Measurements from ENCODE around the gene R3HCC1L.
"Not testable (repeated sequence)": the region's sequence is repeated elsewhere in the genome, so short reads cannot be mapped to it uniquely, and the experiment has no call there.

The R3HCC1L gene

DNA sequence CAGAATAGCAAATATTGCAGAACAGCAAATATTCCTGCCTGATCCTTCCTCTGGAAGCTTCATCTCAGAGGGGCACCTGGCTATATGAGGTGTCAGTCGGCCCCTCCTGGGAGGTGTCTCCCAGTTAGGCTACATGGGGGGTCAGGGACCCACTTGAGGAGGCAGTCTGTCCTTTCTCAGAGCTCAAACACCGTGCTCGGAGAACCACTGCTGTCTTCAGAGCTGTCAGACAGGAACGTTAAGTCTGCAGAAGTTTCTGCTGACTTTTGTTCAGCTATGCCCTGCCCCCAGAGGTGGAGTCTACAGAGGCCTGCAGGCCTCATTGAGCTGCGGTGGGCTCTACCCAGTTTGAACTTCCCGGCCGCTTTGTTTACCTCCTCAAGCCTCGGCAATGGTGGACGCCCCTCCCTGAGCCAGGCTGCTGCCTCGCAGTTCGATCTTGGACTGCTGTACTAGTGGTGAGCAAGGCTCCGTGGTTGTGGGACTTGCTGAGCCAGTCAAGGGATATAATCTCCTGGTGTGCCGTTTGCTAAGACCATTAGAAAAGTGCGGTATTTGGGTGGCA, 48.0 kb downstream of the R3HCC1L start:
- DNase-seq, result not testable (repeated sequence)

- DNase-seq, result no peak
Observed at GRCh38 chr10:98186681-98187080, 52.2 kb downstream of the R3HCC1L start.

GRCh38 chr10:98190773-98191172, 56.3 kb downstream of the R3HCC1L start:
- DNase-seq, result not testable (repeated sequence)

- DNase-seq, result no peak
Observed at GRCh38 chr10:98193037-98193436, 58.6 kb downstream of the R3HCC1L start.

GRCh38 chr10:98194633-98195032, 60.2 kb downstream of the R3HCC1L start:
- no peak for DNase-seq

DNA sequence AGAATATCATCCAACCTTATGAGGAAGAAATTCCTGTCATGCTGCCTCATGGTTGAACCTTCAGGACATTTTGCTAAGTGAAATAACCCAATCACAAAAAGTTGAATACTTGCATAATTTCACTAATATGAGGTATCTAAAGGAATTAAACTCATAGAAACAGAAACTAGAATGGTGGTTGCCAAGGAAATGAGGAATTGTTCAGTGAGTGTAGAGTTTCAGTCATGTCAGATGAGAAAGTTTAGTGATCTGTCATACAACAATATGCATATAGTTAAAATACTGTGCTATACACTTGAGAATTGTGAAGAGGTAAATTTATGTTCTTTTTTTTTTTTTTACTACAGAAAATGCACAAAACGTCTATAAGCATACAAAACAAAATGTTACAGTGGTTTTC, 60.7 kb downstream of the R3HCC1L start:
- DNase-seq, result no peak

- DNase-seq, result no peak
Observed at GRCh38 chr10:98196985-98197384, 62.5 kb downstream of the R3HCC1L start.

DNA sequence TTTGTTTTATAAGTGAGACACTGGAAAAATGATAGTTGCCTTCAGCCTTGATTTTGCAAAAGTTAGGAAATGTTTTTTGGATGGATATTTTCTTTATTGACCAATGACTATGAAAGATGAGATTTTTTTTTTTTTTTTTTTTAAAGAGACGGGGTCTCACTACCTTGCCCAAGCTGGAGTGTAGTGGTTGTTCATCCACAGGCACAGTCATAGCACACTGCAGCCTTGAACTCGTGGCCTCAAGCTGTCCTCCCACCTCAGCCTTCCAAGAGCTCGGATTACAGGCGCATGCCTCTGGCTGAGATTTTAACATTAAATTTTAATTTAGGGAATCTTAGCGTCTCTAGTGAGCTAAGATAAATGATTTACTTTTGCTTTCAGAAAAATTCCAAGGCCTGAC, 67.3 kb downstream of the R3HCC1L start:
- no peak for DNase-seq

DNA sequence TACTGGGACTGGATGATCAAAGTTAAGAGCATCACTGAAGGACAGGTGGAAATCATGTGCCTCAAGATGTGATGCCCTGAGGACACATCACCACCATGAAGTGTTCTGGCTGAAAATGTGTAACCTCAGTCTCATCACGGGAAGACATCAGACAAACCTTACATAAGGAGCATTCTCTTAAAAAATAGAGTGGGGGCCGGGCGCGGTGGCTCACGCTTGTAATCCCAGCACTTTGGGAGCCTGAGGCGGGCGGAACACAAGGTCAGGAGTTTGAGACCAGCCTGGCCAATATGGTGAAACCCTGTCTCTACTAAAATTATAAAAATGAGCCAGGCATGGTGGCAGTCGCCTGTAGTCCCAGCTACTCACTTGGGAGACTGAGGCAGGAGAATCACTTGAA, 67.9 kb downstream of the R3HCC1L start:
- no peak for DNase-seq

GRCh38 chr10:98205351-98205750, 70.9 kb downstream of the R3HCC1L start:
- no peak for DNase-seq

- no peak for DNase-seq
Observed at GRCh38 chr10:98208925-98209324, 74.5 kb downstream of the R3HCC1L start.

DNA sequence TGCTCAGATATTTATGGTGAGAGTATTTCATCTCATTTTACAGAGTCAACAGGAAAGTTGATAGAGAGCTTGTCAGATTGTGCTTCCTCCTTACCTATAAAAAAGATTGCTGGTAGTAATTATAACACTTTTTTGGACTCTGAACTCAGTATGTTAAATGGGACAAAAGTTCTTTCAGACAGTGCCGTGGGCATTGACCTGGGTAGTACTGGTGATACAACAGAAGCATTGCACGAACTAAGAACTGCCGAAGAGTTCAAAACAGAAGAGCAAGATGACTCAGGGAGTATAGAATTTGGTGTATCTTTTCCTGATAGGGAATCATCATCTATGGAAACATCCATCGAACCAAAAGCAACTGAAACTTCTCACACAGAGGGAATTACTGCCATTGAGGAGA, 75.0 kb downstream of the R3HCC1L start:
- DNase-seq, result no peak

GRCh38 chr10:98212196-98212595, 77.7 kb downstream of the R3HCC1L start:
- no peak for DNase-seq

DNA sequence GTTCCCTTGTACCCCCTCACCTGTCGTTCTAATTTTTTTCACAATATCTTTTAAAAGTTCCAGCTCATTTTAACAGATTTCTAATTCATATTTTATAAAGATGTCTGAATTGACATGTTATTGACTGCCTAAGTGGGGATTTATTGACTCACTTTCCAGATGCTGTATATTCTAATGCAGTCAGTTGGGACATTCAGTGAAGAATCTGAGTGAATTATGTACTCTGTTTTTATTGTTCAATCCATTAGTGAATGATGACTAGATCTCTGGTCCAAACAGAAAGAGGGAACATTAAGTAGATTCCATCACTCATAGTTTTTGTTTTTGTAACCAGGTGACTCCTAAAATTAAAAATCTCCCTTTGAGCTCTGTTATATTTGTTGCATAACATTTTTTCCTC, 79.3 kb downstream of the R3HCC1L start:
- no peak for DNase-seq

DNA sequence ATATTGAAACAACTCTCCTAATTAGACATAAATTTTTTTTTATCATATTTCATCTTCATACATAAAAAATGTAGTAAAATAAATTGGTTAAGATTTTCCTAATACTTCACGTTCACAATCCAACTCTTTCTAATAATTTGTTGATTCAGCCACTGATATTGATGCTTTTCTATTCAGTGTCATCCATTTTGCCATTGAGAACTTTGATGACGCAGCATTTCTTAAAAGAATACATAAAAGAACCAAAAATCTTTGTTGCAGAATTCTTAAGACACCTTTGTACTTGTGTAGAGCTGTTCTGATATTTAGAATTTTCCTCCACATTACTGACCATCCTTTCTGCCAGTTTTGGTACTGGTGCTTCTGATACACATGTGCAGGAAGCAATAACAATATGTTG, 80.9 kb downstream of the R3HCC1L start:
- no peak for DNase-seq

GRCh38 chr10:98217801-98218200, 83.3 kb downstream of the R3HCC1L start:
- no peak for DNase-seq

DNA sequence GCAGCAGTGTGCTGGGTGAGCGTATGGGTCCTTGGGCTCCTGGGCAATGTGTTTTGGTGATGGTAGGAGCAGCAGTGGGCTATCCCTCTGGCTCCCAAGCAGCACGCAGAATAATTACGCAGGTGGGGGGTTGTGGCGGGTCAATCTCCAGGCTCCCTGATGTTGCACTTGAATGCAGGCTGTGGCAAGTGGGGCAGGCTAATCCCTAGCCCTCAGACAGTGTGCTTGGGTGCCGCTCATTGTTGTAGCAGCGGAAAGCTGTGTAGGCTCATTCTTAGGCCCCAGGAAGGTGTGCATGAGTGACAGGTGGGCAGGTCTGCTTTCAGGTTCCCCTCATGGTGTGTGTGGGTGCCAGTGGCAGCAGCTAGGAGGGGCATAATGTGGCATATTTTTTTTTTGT, 89.4 kb downstream of the R3HCC1L start:
- no peak for DNase-seq

- DNase-seq, result no peak
Observed at GRCh38 chr10:98224509-98224908, 90.1 kb downstream of the R3HCC1L start.

GRCh38 chr10:98224996-98225395, 90.5 kb downstream of the R3HCC1L start:
- DNase-seq, result no peak

DNA sequence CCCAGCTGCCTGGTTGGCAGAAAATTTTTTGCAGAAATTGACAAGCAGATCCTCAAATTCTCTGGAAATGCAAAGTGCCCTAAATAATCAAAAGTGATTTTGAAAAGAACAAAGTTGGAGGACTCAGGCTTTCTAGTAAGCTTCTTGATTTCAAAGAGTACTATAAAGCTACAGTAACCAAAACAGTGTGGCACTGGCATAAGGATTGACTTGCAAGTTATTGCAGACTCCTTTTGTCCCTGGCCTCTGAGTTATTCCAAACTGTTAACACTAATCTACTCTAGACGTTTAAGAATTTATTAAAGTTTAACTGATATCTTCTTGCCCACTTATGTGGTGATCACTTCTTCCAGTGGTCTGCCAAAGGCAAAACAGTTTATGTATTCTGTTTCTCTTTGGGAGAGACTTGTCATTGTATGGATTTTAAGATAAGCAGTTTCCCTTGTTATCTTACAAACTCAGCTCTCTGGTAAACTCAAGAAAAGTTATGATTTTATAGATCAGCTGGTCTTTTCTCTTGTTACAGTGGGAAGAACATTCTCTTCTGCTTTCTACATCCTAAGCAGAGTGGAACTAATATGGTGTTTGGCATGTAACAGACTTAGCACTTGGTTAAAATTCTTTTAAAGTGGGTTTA, 92.2 kb downstream of the R3HCC1L start:
- DNase-seq, result no peak

GRCh38 chr10:98227713-98228112, 93.3 kb downstream of the R3HCC1L start:
- not testable (repeated sequence) for DNase-seq

DNA sequence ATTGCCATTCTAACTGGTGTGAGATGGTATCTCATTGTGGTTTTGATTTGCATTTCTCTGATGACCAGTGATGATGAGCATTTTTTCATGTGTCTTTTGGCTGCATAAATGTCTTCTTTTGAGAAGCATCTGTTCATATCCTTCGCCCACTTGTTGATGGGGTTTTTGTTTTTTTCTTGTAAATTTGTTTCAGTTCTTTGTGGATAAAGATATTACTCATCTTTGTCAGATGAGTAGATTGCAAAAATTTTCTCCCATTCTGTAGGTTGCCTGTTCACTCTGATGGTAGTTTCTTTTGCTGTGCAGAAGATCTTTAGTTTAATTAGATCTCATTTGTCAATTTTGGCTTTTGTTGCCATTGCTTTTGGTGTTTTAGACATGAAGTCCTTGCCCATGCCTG, 93.8 kb downstream of the R3HCC1L start:
- DNase-seq, result not testable (repeated sequence)

DNA sequence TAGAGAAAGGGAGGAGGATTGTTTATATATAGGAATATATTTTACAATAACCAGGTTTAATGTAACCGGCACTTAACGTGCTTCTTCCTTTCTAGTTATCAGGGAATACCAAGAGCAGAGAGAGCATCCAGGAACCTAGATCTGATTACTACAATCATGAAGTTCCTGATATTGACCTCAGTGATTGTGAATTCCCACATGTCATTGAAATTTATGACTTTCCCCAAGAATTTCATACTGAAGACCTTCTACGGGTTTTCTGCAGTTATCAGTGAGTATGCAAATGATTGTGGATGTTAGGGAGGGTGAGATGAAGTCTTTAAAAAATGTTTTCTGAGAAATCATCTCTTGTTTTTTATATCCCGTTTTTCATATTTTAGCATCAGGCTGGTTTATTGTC, 97.0 kb downstream of the R3HCC1L start:
- no peak for DNase-seq

- no peak for DNase-seq
Observed at GRCh38 chr10:98235846-98236245, 101.4 kb downstream of the R3HCC1L start.

- no peak for DNase-seq
Observed at GRCh38 chr10:98236862-98237261, 102.4 kb downstream of the R3HCC1L start.

Measured in CD4-positive, alpha-beta T cell treated with Interleukin-15 for 1 hour (primary cell).